Astrocyte (in vitro differentiated cells and primary cell): ENCODE measurements around the gene LRRTM4.

Source experiments
- EZH2 ChIP-seq: IDR thresholded peaks from 2 replicates; pipeline ENCODE4 v1.6.1; 2012; ENCODE audit warnings: mild to moderate bottlenecking, low read length, inconsistent platforms; ENCODE audit not compliant: insufficient read depth
- TF ChIP-seq, protein P1 (sequence below): IDR thresholded peaks from 2 replicates; pipeline ENCODE4 v1.5.1; 2011; ENCODE audit warnings: low read depth, mild to moderate bottlenecking, inconsistent platforms, low read length, moderate library complexity; ENCODE audit not compliant: insufficient read depth

DNA sequence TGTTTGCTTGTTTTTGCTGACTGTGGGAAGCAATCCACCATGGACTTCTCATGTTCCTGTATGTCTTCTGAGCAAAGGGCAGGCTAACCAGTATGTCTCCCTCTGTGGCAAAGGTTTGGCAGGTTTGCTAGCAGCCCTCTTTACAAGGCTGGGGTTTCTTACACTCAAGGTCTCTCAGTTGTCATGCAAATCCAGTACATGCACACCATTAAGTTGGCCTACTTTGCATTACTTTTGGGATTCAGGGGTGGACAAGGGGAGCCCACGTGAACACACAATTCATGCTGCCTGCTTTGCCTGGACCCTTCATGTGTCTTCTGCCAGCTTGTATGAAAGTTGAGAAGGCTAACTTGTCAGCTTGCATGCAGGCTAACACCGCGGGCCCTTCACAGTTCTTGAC, 134.9 kb downstream of the LRRTM4 start:
- TF ChIP-seq, protein P1, sequence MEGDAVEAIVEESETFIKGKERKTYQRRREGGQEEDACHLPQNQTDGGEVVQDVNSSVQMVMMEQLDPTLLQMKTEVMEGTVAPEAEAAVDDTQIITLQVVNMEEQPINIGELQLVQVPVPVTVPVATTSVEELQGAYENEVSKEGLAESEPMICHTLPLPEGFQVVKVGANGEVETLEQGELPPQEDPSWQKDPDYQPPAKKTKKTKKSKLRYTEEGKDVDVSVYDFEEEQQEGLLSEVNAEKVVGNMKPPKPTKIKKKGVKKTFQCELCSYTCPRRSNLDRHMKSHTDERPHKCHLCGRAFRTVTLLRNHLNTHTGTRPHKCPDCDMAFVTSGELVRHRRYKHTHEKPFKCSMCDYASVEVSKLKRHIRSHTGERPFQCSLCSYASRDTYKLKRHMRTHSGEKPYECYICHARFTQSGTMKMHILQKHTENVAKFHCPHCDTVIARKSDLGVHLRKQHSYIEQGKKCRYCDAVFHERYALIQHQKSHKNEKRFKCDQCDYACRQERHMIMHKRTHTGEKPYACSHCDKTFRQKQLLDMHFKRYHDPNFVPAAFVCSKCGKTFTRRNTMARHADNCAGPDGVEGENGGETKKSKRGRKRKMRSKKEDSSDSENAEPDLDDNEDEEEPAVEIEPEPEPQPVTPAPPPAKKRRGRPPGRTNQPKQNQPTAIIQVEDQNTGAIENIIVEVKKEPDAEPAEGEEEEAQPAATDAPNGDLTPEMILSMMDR: no peak
- no peak for TF ChIP-seq EZH2
